SJSA1 (cell line): ENCODE data around the gene CCDC63. TPM values are rescaled to one million over a fixed set of nuclear protein-coding genes. Genes with fewer than 3 reads are reported as not detected.
"Not testable (repeated sequence)": the region's sequence is repeated elsewhere in the genome, so short reads cannot be mapped to it uniquely, and the experiment has no call there.

Experiments used
- DNase-seq, 2 experiments: peaks; one replicate each; pipeline ENCODE4 v3.0.0-alpha.2; 2015 to 2020; ENCODE audit warnings: low spot score in 2 of 2, low read depth in 1 of 2
- H3K27ac ChIP-seq: fragments of 250-450 bp; sonication (Bioruptor Pico); 2 replicates; pipeline ENCODE4 v1.5.1; 2020; ENCODE audit warnings: mild to moderate bottlenecking, moderate library complexity
- H3K27me3 ChIP-seq: fragments of 250-450 bp; sonication (Bioruptor Pico); replicated peaks from 2 replicates; pipeline ENCODE4 v1.5.1; 2020; ENCODE audit warnings: mild to moderate bottlenecking, moderate library complexity
- H3K36me3 ChIP-seq: fragments of 250-450 bp; sonication (Bioruptor Pico); 2 replicates; pipeline ENCODE4 v1.5.1; 2020; ENCODE audit warnings: mild to moderate bottlenecking
- H3K4me1 ChIP-seq: fragments of 250-450 bp; sonication (Bioruptor Pico); replicated peaks from 2 replicates; pipeline ENCODE4 v1.6.1; 2021; ENCODE audit warnings: mild to moderate bottlenecking
- H3K4me3 ChIP-seq: fragments of 250-450 bp; sonication (Bioruptor Pico); 2 replicates; pipeline ENCODE4 v1.5.1; 2020; ENCODE audit warnings: mild to moderate bottlenecking
- H3K9me3 ChIP-seq: fragments of 250-450 bp; sonication (Bioruptor Pico); replicated peaks from 2 replicates; pipeline ENCODE4 v1.5.1; 2020; ENCODE audit warnings: mild to moderate bottlenecking
- total RNA-seq: library from RNA; depleted of rRNA; stranded (reverse); fragments of >200 nt; shearing (Covaris generic); gene quantifications from 2 replicates; pipeline ENCODE4 v1.2.3, GENCODE V29; 2014

Gene CCDC63
- total RNA-seq, 1 experiment from 2014 or later: not detected

DNA sequence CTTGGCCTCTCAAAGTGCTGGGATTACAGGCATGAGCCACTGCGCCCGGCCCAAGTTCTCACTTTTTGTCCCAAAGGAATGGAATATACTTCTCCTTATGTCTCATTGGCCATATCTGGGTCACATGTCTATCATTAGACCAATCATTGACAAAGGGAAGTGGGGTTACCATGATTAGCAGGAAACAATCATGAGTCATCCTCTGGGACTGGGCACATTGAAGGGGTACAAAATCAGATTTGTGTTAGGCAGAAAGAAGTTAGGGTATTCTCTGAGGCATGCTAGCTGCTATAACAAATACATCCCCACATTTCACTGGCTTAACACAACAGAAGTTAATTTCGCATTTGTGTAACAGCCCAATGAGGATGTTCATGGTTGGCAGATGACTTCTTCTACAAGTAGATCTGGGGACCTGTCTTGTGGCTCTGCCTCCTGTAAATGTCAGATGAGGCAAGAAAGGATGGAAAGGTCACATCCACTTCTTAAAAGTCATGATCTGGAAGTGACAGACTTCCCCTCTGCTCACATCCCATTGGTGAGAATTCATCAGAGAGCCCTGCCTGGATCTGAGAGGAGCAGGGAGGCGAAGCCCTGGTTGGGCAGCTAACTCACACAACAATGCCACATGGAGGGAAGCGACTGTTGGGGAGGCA, 3.1 kb downstream of the CCDC63 start:
- Histone ChIP-seq H3K4me1 (peaks cover 5% of the 10 kb centered on the region), H3K27ac (no peak overlapping the region), H3K4me3 (no peak overlapping the region), H3K36me3 (no peaks in the 10 kb centered on the region), H3K9me3 (no peaks in the 10 kb centered on the region), H3K27me3 (peaks cover 46% of the 10 kb centered on the region)
- DNase-seq: no peak

DNA sequence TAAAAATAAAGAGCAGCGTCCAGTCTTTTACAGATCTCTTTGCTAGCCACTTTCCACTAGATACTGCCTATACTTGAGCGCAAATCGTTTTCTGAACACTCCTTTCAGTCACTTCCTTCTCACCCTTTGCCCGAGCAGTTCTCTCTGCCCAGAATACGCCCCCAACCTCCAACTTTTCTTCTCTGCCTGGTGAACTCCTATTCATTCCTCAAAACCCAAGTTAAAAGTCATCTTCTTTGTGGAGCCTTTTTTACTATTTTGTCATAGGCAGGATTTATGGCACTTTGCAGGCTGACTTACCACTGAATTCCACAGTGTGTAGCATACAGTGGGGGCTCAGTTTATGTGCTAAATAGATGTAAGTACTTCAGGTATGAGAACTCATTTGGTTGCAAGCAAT, 4.0 kb downstream of the CCDC63 start:
- Histone ChIP-seq H3K27me3 (peaks cover 39% of the 10 kb centered on the region), H3K9me3 (no peaks in the 10 kb centered on the region), H3K36me3 (no peaks in the 10 kb centered on the region), H3K4me1 (peaks cover 5% of the 10 kb centered on the region), H3K4me3 (no peak overlapping the region), H3K27ac (no peak overlapping the region)
- no peak for DNase-seq

DNA sequence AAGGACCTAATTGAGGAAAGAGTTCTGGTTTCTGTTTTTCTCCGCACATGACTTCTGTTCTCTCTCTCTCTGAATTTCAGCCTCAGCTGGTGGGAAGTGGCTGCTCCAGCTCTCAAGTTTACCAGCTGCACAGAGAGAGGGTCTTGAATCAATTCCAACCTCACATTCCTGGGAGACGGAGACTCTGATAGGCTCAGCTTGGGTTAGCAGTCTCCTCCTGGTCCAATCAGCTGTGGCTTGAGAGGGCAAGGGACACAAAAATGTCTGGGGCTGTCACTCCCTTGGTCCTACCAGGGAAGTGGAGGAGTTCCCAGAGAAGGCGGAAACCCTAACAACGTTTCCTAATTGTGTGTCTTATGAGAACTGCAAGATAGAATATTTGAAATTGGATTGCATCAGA, 7.0 kb downstream of the CCDC63 start:
- Histone ChIP-seq H3K27me3 (peaks cover 19% of the 10 kb centered on the region), H3K4me1 (no peaks in the 10 kb centered on the region), H3K27ac (no peak overlapping the region), H3K4me3 (no peak overlapping the region), H3K36me3 (no peaks in the 10 kb centered on the region), H3K9me3 (no peaks in the 10 kb centered on the region)
- DNase-seq: no peak

DNA sequence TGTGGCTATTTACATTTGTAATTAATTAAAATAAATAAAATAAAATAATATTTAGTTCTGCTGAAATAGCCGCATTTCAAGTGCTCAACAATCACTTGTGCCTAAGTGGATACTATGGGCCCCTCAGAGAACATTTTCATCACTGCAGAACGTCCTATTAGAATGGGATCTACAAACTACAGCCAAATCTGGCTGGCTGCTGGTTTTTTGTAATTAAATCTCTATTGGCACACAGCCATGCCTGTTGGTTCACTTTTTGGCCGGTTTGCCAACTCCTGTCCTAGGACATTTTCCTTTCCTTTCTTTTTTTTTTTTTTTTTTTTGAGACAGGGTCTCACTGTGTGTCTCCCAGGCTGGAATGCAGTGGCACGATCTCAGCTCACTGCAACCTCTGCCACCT, 9.8 kb downstream of the CCDC63 start:
- Histone ChIP-seq H3K27ac (no peak overlapping the region), H3K4me1 (no peaks in the 10 kb centered on the region), H3K36me3 (no peaks in the 10 kb centered on the region)

DNA sequence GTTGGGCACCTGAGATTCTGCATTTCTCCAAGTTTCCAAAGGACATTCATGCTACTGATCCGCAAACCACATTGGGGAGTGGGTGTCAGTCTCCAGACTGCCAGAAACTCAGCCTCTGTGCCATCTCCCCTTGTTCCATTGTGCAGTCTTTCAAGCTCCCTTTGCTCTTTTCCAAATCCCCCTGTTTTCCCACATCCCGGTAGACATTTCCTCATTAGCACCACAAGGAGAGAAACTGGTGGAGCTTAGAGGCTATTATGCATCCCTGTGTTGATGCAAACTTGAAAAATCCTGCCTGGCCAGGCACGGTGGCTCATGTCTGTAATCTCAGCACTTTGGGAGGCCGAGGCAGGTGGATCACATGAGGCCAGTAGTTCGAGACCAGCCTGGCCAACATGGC, 10.7 kb downstream of the CCDC63 start:
- Histone ChIP-seq H3K9me3 (no peaks in the 10 kb centered on the region), H3K36me3 (no peaks in the 10 kb centered on the region), H3K27ac (no peak overlapping the region), H3K4me3 (no peak overlapping the region), H3K27me3 (no peaks in the 10 kb centered on the region), H3K4me1 (no peaks in the 10 kb centered on the region)
- DNase-seq: no peak

More for the DNA sequence above, 9.8 kb downstream of the CCDC63 start:
- DNase-seq: no peak
- H3K9me3 ChIP-seq: no peaks in the 10 kb centered on the region
- peaks cover 4% of the 10 kb centered on the region; the same call in 1 of the 2 replicates for H3K27me3 ChIP-seq
- H3K4me3 ChIP-seq: no peak overlapping the region

DNA sequence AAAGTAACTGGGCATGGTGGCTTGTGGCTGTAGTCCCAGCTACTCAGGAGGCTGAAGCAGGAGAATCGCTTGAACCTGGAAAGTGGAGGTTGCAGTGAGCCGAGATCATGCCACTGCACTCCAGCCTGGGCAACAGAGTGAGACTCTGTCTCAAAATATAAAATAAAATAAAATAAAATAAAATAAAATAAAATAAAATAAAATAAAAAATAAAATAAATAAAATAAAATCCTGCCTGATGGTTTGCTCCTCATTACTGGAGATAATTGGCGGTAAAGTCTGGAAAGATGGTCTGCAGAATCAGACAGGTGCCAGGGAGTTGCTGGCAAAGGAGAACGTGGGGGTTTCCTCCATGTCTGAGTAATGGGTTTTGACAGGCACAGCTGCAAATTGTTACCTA, 11.2 kb downstream of the CCDC63 start:
- not testable (repeated sequence) for H3K9me3 ChIP-seq, H3K27me3 ChIP-seq, H3K36me3 ChIP-seq, H3K4me1 ChIP-seq, H3K27ac ChIP-seq, H3K4me3 ChIP-seq, DNase-seq

DNA sequence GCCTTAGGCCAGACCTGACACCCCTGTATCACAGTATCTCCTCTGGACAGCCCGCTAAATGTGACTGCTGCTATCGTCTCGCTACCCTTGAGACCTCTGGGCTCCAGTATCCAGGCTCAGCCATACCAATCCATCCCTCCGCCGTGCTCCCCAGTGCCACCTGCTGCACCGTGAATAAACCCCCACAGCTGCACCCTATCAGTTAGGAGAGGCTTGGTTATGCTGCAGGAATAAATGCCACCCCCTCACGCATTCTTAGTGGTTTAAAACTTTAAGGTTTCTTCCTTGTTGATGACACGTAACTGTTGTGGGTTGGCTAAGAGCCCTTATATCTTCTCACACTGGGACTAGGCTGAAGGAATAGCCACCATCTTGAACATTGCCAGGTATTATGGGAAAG, 12.1 kb downstream of the CCDC63 start:
- Histone ChIP-seq H3K4me1 (no peaks in the 10 kb centered on the region), H3K27ac (no peak overlapping the region), H3K27me3 (no peaks in the 10 kb centered on the region), H3K4me3 (no peak overlapping the region), H3K36me3 (no peaks in the 10 kb centered on the region), H3K9me3 (no peaks in the 10 kb centered on the region)
- DNase-seq: no peak

DNA sequence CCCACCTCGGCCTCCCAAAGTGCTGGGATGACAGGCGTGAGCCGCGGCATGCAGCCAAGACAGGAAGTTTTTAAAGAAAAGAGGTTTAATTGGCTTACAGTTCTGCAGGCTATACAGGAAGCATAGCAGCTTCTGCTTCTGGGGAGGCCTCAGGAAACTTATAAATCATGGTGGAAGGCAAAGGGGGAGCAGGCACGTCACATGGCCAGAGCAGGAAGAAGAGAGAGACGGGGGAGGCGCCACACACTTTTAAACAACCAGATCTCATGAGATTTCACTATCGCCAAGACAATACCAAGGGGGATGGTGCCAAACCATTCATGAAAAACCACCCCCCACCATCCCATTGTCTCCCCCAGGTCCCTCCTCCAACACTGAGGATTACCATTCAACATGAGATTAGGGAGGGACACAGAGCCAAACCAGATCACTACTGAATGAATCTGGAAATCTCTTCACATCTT, 14.1 kb downstream of the CCDC63 start:
- no peaks in the 10 kb centered on the region for H3K4me1 ChIP-seq
- 0 out of 2 replicates have a peak, but pooled peaks cover 5% of the 10 kb centered on the region for H3K27me3 ChIP-seq
- H3K4me3 ChIP-seq: no peak overlapping the region
- H3K27ac ChIP-seq: no peak overlapping the region
- H3K36me3 ChIP-seq: no peaks in the 10 kb centered on the region
- no peaks in the 10 kb centered on the region for H3K9me3 ChIP-seq
- no peak for DNase-seq

DNA sequence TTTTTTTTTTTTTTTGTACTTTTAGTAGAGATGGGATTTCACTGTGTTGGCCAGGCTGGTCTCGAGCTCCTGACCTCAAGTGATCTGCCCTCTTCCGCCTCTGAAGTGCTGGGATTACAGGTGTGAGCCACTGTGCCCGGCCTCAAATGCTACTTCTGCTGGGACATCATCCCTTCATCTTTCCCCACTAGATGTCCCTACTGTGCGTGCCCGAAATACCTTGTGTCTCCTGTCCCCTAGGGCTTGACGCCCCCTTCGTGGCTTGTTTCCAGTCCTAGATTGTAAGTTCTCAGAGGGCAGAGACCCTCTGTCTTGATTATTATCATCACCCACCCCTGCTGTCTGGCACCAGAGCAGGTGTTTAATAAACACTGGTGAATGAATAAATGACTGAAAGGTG, 14.9 kb downstream of the CCDC63 start:
- Histone ChIP-seq H3K4me3 (no peak overlapping the region), H3K27ac (no peak overlapping the region), H3K9me3 (no peaks in the 10 kb centered on the region), H3K36me3 (no peaks in the 10 kb centered on the region), H3K4me1 (no peaks in the 10 kb centered on the region), H3K27me3 (0 out of 2 replicates have a peak, but pooled peaks cover 5% of the 10 kb centered on the region)
- DNase-seq: no peak

DNA sequence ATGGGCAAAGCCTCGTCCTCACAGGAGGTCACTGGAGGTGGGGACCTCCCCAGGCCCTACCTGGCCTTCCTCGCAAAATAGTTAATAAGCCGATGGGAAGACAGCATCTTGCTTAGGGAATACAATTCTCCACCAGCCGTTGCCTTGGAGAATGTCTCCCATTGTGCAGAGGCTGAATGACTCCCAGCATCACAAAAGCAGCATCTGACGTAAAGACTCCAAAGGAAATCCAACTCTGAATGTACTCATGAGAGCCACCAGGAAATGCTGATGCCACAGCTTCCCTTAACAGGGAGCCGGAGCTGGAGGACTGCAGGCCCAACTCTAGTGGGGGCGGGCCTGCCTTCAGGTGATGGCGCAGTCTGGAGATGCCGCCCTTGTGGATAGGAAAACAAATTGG, 15.5 kb downstream of the CCDC63 start:
- H3K27ac ChIP-seq: no peak overlapping the region
- DNase-seq: no peak

DNA sequence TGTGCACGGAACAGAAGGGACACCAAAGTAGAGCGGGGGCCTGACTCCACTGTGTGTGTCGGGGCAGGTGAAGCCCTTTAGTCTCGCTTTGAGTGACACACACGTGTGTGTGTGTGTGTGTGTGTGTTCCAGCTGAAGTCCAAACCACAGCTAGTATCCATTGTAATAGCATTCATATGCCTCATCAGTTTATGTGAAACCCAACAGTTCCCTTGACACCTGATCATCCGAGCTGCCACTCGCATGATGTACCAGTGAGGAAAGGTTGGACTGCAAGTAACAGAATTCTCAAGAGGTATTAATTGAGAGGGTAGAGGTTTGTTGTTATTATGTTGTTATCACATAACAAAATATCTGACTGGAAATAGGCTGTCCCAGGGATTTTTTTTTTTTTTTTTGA, 16.4 kb downstream of the CCDC63 start:
- Histone ChIP-seq H3K9me3 (no peaks in the 10 kb centered on the region), H3K4me3 (no peak overlapping the region), H3K27ac (no peak overlapping the region), H3K4me1 (no peaks in the 10 kb centered on the region), H3K27me3 (0 out of 2 replicates have a peak, but pooled peaks cover 5% of the 10 kb centered on the region), H3K36me3 (no peaks in the 10 kb centered on the region)
- DNase-seq: no peak

More for the DNA sequence above, 15.5 kb downstream of the CCDC63 start:
- no peak overlapping the region for H3K4me3 ChIP-seq
- no peaks in the 10 kb centered on the region for H3K36me3 ChIP-seq
- no peaks in the 10 kb centered on the region for H3K9me3 ChIP-seq
- no peaks in the 10 kb centered on the region for H3K4me1 ChIP-seq
- H3K27me3 ChIP-seq: 0 out of 2 replicates have a peak, but pooled peaks cover 5% of the 10 kb centered on the region

DNA sequence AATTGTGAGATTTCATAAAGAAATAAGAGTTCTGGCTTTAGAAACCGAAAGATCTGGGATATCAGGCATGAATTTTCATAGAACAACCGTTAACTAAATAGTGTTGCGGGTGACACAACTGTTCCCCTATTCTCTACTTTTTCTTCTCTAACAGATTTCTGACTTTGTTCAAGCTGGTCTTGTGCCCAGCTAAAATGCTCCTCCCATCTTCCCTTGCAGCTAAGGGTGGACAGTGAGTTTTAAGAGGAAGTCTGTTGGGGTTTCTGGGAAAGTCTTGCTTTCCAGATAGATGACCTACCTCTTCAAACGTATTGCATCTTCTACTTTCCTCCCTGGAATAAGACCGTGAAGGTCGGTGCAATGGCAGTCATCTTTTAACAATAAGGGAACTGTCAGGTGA, 18.7 kb downstream of the CCDC63 start:
- DNase-seq: no peak
- no peaks in the 10 kb centered on the region for H3K4me1 ChIP-seq
- no peaks in the 10 kb centered on the region for H3K9me3 ChIP-seq

DNA sequence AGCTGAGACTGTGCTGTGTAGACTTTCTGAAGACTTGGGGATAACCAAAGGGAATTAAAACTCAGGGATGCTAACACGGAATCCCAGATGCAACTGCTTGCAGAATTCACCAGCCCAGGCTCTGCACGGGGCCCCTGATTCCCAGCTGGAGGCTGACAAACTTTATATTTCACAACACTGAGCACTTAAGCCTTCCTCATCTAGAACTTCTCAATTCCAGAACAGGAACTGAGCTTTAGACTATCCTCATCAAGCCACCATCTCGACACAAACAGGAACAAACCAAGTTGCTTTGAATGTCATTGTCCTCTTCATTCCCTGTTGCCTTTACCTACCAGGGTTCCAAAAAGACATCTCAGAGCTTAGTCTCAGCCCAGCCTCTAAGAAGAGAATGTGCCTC, 22.2 kb downstream of the CCDC63 start:
- H3K4me3 ChIP-seq: no peak overlapping the region
- DNase-seq: no peak
- H3K4me1 ChIP-seq: no peaks in the 10 kb centered on the region
- H3K27me3 ChIP-seq: 0 out of 2 replicates have a peak, but pooled peaks cover 5% of the 10 kb centered on the region
- H3K36me3 ChIP-seq: no peaks in the 10 kb centered on the region
- no peak overlapping the region for H3K27ac ChIP-seq
- no peaks in the 10 kb centered on the region for H3K9me3 ChIP-seq

More for the DNA sequence above, 18.7 kb downstream of the CCDC63 start:
- H3K27me3 ChIP-seq: 0 out of 2 replicates have a peak, but pooled peaks cover 5% of the 10 kb centered on the region
- H3K27ac ChIP-seq: no peak overlapping the region
- H3K36me3 ChIP-seq: no peaks in the 10 kb centered on the region
- H3K4me3 ChIP-seq: no peak overlapping the region

DNA sequence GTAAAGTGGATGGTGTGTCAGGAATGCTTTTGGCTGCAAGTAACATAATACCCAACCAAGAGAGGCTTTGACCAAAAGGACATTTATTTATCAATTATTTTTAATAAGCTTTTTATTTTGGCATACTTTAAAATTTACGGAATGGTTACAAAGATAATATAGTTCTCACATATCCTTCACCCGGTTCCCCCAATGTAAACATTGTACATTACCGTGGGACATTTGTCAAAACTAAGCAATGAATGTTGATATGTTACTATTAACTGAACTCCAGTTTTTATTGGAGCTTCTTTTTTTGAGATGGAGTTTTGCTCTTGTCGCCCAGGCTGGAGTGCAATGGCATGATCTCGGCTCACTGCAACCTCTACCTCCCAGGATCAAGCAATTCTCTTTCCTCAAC, 23.0 kb downstream of the CCDC63 start:
- no peak overlapping the region for H3K4me3 ChIP-seq
- no peak for DNase-seq
- H3K36me3 ChIP-seq: no peaks in the 10 kb centered on the region
- H3K4me1 ChIP-seq: no peaks in the 10 kb centered on the region
- H3K9me3 ChIP-seq: no peaks in the 10 kb centered on the region
- H3K27me3 ChIP-seq: 0 out of 2 replicates have a peak, but pooled peaks cover 5% of the 10 kb centered on the region
- no peak overlapping the region for H3K27ac ChIP-seq

DNA sequence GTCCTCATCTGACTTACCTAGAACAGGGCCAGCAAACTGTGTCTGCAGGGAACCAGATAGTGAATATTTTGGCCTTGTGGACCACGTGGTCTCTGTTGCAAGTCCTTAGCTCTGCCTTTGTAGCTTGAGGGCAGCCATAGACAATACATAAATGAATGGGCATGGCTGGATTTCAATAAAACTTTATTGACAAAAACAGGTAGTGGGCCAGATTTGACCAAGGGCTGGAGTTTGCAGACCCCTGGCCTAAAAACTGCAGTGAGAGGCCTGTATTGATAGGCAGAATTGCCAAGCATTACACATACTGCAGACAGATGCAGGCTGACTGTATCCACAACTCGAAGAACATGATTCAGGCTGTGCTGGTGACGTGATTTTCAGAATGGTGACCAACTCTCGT, 25.3 kb downstream of the CCDC63 start:
- H3K36me3 ChIP-seq: no peaks in the 10 kb centered on the region
- DNase-seq: no peak
- H3K9me3 ChIP-seq: no peaks in the 10 kb centered on the region

More for the DNA sequence above, 25.3 kb downstream of the CCDC63 start:
- Histone ChIP-seq H3K4me1 (no peaks in the 10 kb centered on the region), H3K4me3 (no peak overlapping the region), H3K27me3 (no peaks in the 10 kb centered on the region), H3K27ac (no peak overlapping the region)
